Duodenal mucosa (tissue), 2 donors: Measurements from ENCODE around the gene NUP214.
A peak's percentile ranks its signal among the peaks of the same experiment; 100 is the strongest.

Source experiments
- H3K27ac ChIP-seq: one replicate; pipeline ENCODE4 v1.7.0; 2013; ENCODE audit warnings: low read depth, low read length
- H3K27me3 ChIP-seq, 2 donors: one replicate each; pipeline ENCODE4 v1.7.0; 2013; ENCODE audit warnings: low read length in 2 of 2, control low read depth in 1 of 2; ENCODE audit not compliant: insufficient read depth in 2 of 2, control insufficient read depth in 1 of 2
- H3K36me3 ChIP-seq, 2 donors: one replicate each; pipeline ENCODE4 v1.7.0; 2013; ENCODE audit warnings: low read length in 2 of 2, control low read depth in 1 of 2; ENCODE audit not compliant: insufficient read depth in 2 of 2, control insufficient read depth in 1 of 2
- H3K4me1 ChIP-seq, 2 donors: one replicate each; pipeline ENCODE4 v1.7.0; 2013; ENCODE audit warnings: low read length in 2 of 2, control low read depth in 1 of 2; ENCODE audit not compliant: insufficient read depth in 2 of 2, control insufficient read depth in 1 of 2
- H3K4me3 ChIP-seq, 2 donors: one replicate each; pipeline ENCODE4 v1.7.0; 2013; ENCODE audit warnings: low read length in 2 of 2, low read depth in 1 of 2
- H3K9ac ChIP-seq, 2 donors: one replicate each; pipeline ENCODE4 v1.7.0; 2013; ENCODE audit warnings: low read length in 2 of 2, low read depth in 1 of 2
- H3K9me3 ChIP-seq, 2 donors: one replicate each; pipeline ENCODE4 v1.7.0; 2013; ENCODE audit warnings: low read length in 2 of 2, control low read depth in 1 of 2; ENCODE audit not compliant: control insufficient read depth in 1 of 2

The NUP214 gene

GRCh38 chr9:131226226-131226625 is 100.8 kb downstream of the NUP214 start:
- Histone ChIP-seq H3K4me3 (no peak overlapping the region), H3K4me1 (peaks cover 4 to 5% of the 10 kb centered on the region in 2 donors), H3K9me3 (no peaks in the 10 kb centered on the region), H3K27ac (no peak overlapping the region), H3K9ac (no peak overlapping the region), H3K27me3 (no peaks in the 10 kb centered on the region), H3K36me3 (peaks cover 11 to 32% of the 10 kb centered on the region in 2 donors)

- Histone ChIP-seq H3K9me3 (no peaks in the 10 kb centered on the region), H3K4me3 (no peak overlapping the region), H3K9ac (no peak overlapping the region), H3K4me1 (peaks cover 4 to 5% of the 10 kb centered on the region in 2 donors), H3K27me3 (no peaks in the 10 kb centered on the region), H3K27ac (no peak overlapping the region), H3K36me3 (peaks cover 11 to 43% of the 10 kb centered on the region in 2 donors)
These were observed 101.9 kb downstream of the NUP214 start for GRCh38 chr9:131227112-131227958.

GRCh38 chr9:131227959-131228460 is 102.6 kb downstream of the NUP214 start:
- peaks cover 11 to 47% of the 10 kb centered on the region in 2 donors for H3K36me3 ChIP-seq
- no peaks in the 10 kb centered on the region for H3K9me3 ChIP-seq
- no peak overlapping the region for H3K9ac ChIP-seq
- H3K4me1 ChIP-seq: peaks cover 4 to 5% of the 10 kb centered on the region in 2 donors
- peak overlapping the region in 1 of 2 donors; percentile 5 for H3K4me3 ChIP-seq
- no peaks in the 10 kb centered on the region for H3K27me3 ChIP-seq
- H3K27ac ChIP-seq: no peak overlapping the region

GRCh38 chr9:131228988-131229387 is 103.6 kb downstream of the NUP214 start:
- no peak overlapping the region for H3K4me3 ChIP-seq

GRCh38 chr9:131233556-131233955 is 108.2 kb downstream of the NUP214 start:
- H3K4me1 ChIP-seq: peaks cover 12 to 14% of the 10 kb centered on the region in 2 donors
- H3K27ac ChIP-seq: no peak overlapping the region
- no peak overlapping the region for H3K9ac ChIP-seq
- no peaks in the 10 kb centered on the region for H3K9me3 ChIP-seq
- no peaks in the 10 kb centered on the region for H3K27me3 ChIP-seq
- peaks cover 20 to 67% of the 10 kb centered on the region in 2 donors for H3K36me3 ChIP-seq
- no peak overlapping the region for H3K4me3 ChIP-seq

More at GRCh38 chr9:131228988-131229387, 103.6 kb downstream of the NUP214 start:
- Histone ChIP-seq H3K4me1 (peaks cover 4 to 5% of the 10 kb centered on the region in 2 donors), H3K36me3 (peaks cover 19 to 56% of the 10 kb centered on the region in 2 donors), H3K9me3 (no peaks in the 10 kb centered on the region), H3K27me3 (no peaks in the 10 kb centered on the region), H3K9ac (no peak overlapping the region), H3K27ac (no peak overlapping the region)

GRCh38 chr9:131233995-131234394 is 108.6 kb downstream of the NUP214 start:
- Histone ChIP-seq H3K36me3 (peaks cover 16 to 62% of the 10 kb centered on the region in 2 donors), H3K27ac (no peak overlapping the region), H3K4me1 (peaks cover 15% of the 10 kb centered on the region in 2 donors), H3K27me3 (no peaks in the 10 kb centered on the region), H3K9me3 (no peaks in the 10 kb centered on the region), H3K4me3 (no peak overlapping the region), H3K9ac (no peak overlapping the region)

GRCh38 chr9:131234799-131235479 is 109.6 kb downstream of the NUP214 start:
- Histone ChIP-seq H3K9me3 (no peaks in the 10 kb centered on the region), H3K4me3 (no peak overlapping the region), H3K36me3 (peaks cover 16 to 53% of the 10 kb centered on the region in 2 donors)

GRCh38 chr9:131235480-131235851 is 110.1 kb downstream of the NUP214 start:
- Histone ChIP-seq H3K4me1 (peaks cover 15% of the 10 kb centered on the region in 2 donors), H3K9me3 (no peaks in the 10 kb centered on the region), H3K27me3 (no peaks in the 10 kb centered on the region), H3K27ac (no peak overlapping the region), H3K4me3 (no peak overlapping the region), H3K9ac (no peak overlapping the region), H3K36me3 (peaks cover 12 to 48% of the 10 kb centered on the region in 2 donors)

More at GRCh38 chr9:131234799-131235479, 109.6 kb downstream of the NUP214 start:
- no peak overlapping the region for H3K27ac ChIP-seq
- H3K27me3 ChIP-seq: no peaks in the 10 kb centered on the region
- no peak overlapping the region for H3K9ac ChIP-seq
- peaks cover 15% of the 10 kb centered on the region in 2 donors for H3K4me1 ChIP-seq

- H3K4me1 ChIP-seq: peaks cover 15% of the 10 kb centered on the region in 2 donors
- peaks cover 10 to 43% of the 10 kb centered on the region in 2 donors for H3K36me3 ChIP-seq
- no peak overlapping the region for H3K4me3 ChIP-seq
- no peaks in the 10 kb centered on the region for H3K9me3 ChIP-seq
- H3K27me3 ChIP-seq: no peaks in the 10 kb centered on the region
- H3K9ac ChIP-seq: no peak overlapping the region
- H3K27ac ChIP-seq: no peak overlapping the region
These were observed 110.8 kb downstream of the NUP214 start for GRCh38 chr9:131236161-131236560.

GRCh38 chr9:131236761-131237160 is 111.4 kb downstream of the NUP214 start:
- Histone ChIP-seq H3K9me3 (no peaks in the 10 kb centered on the region), H3K4me3 (no peak overlapping the region), H3K27me3 (no peaks in the 10 kb centered on the region), H3K9ac (no peak overlapping the region), H3K4me1 (peaks cover 15% of the 10 kb centered on the region in 2 donors), H3K36me3 (peaks cover 10 to 39% of the 10 kb centered on the region in 2 donors), H3K27ac (no peak overlapping the region)
